MM.1S (cell line): ENCODE measurements around the gene MUC5AC.

Experiments used
- EZH2phosphoT487 ChIP-seq: fragments of 300-600 bp; sonication (generic); IDR thresholded peaks from 2 replicates; pipeline ENCODE4 v1.6.1; 2018; ENCODE audit warnings: antibody characterized with exemption, low read length
- TF ChIP-seq, protein P1 (sequence below): fragments of 300-600 bp; sonication (generic); IDR thresholded peaks from 2 replicates; pipeline ENCODE4 v1.5.1; 2016; ENCODE audit warnings: antibody characterized with exemption, low read length, mixed read lengths

DNA sequence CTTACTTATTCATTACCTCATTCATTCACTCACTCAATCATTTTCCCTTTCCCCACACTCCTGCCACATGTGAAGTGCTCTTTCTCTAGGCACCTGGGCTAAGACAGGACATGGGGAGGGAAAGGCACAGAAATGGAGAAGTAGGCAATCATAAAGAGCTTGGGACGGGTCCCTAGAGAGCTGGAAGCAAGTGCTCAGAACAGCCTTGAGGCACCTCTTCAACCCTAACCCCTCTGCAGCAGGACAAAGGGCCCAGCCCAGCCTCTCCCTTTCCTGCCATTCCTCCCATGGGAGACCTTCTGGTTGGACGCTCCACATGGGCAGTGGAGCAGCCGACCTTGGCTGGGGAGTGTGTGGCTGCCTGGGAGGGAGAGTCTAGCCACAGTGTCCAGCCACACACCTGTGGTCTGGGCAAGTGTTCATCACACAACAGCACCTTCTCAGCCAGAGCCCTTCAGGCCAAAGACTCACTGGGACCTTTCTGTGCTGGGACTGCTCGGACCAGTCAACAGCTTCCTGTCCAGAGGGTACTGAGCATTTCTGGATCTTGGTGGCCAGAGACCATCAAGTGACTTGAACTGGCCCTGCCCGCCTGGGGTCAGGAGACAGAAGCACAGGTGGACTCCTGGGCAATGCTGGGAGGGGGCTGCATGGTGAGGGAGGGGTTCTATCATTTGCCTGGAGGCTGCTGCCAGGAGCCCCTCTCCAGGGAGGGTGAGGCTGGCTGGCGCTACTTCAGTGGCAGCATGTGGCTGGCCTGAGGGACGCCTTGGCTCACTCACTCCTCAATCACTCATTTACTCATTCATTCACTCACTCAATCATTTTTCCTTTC is 1.0 kb upstream of the MUC5AC start:
- TF ChIP-seq, protein P1, sequence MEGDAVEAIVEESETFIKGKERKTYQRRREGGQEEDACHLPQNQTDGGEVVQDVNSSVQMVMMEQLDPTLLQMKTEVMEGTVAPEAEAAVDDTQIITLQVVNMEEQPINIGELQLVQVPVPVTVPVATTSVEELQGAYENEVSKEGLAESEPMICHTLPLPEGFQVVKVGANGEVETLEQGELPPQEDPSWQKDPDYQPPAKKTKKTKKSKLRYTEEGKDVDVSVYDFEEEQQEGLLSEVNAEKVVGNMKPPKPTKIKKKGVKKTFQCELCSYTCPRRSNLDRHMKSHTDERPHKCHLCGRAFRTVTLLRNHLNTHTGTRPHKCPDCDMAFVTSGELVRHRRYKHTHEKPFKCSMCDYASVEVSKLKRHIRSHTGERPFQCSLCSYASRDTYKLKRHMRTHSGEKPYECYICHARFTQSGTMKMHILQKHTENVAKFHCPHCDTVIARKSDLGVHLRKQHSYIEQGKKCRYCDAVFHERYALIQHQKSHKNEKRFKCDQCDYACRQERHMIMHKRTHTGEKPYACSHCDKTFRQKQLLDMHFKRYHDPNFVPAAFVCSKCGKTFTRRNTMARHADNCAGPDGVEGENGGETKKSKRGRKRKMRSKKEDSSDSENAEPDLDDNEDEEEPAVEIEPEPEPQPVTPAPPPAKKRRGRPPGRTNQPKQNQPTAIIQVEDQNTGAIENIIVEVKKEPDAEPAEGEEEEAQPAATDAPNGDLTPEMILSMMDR = no peak
- TF ChIP-seq EZH2phosphoT487 = no peak
